ENCODE results near the gene CDC25B. TPM values are rescaled to one million over a fixed set of nuclear protein-coding genes. Genes with fewer than 3 reads are reported as not detected.

CDC25B gene
- total and polyA plus RNA-seq, 4 donors: 4.4 to 12.9 (median 9.2) TPM

DNA sequence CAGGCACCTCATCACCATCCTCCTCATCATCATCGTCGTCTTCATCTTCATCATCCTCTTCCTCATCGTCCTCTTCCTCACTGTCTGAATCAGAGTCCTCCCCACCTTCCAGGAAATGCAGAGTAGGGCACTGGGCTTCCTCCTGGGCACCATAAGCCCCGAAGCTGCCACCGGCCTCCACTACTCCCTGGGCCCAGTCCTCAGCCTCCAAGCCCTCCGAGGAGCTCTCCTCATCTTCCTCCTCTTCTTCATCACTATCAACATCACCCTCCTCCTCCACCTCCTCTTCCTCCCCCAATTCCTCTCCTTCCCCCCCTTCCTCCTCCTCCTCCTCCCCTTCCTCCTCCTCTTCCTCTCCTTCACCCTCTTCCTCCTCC, 11.3 kb upstream of the CDC25B start:
- no peak overlapping the region for H3K27ac ChIP-seq (ENCODE audit: low read depth in 1 of 2, low read length in 2 of 2)
- WGBS: 91% methylated on average over 6 of the region's 6 CpGs
- peaks cover 0 to 5% (median 0%) of the 10 kb centered on the region in 4 donors for H3K36me3 ChIP-seq (ENCODE audit: control insufficient read depth in 4 of 4, insufficient read depth in 3 of 4, low read depth in 1 of 4, low read length in 3 of 4)
- no peak for TF ChIP-seq HNF4G (IDR thresholded peaks at IDR 0.05)
- TF ChIP-seq, protein P1, sequence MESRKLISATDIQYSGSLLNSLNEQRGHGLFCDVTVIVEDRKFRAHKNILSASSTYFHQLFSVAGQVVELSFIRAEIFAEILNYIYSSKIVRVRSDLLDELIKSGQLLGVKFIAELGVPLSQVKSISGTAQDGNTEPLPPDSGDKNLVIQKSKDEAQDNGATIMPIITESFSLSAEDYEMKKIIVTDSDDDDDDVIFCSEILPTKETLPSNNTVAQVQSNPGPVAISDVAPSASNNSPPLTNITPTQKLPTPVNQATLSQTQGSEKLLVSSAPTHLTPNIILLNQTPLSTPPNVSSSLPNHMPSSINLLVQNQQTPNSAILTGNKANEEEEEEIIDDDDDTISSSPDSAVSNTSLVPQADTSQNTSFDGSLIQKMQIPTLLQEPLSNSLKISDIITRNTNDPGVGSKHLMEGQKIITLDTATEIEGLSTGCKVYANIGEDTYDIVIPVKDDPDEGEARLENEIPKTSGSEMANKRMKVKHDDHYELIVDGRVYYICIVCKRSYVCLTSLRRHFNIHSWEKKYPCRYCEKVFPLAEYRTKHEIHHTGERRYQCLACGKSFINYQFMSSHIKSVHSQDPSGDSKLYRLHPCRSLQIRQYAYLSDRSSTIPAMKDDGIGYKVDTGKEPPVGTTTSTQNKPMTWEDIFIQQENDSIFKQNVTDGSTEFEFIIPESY (IDR thresholded peaks at IDR 0.05): no peak
- no peak for TF ChIP-seq YY1 (IDR thresholded peaks at IDR 0.05)
- TF ChIP-seq RXRA (IDR thresholded peaks at IDR 0.05): no peak
- TF ChIP-seq RAD21 (IDR thresholded peaks at IDR 0.05): no peak
- no peak for TF ChIP-seq HNF4A (conservative IDR thresholded peaks at IDR 0.05)
- TF ChIP-seq GABPA (IDR thresholded peaks at IDR 0.05 in 1 of 2, conservative IDR thresholded peaks at IDR 0.05 in 1 of 2): no peak
- TF ChIP-seq JUND (IDR thresholded peaks at IDR 0.05): no peak
- TF ChIP-seq EGR1 (IDR thresholded peaks at IDR 0.05; ENCODE audit: low read depth in 2 of 2): no peak
- no peak for TF ChIP-seq FOXA2 (IDR thresholded peaks at IDR 0.05)
- no peak for DNase-seq (ENCODE audit: low spot score)
- no peak overlapping the region for H3K9ac ChIP-seq (ENCODE audit: low read depth in 1 of 2, low read length in 2 of 2)
- no peak overlapping the region for H3K4me3 ChIP-seq (ENCODE audit: low read depth in 1 of 3, low read length in 3 of 3)
- no peaks in the 10 kb centered on the region for H3K9me3 ChIP-seq (ENCODE audit: control insufficient read depth in 4 of 4, low read length in 3 of 4)
- H3K4me1 ChIP-seq (ENCODE audit: control insufficient read depth in 4 of 4, insufficient read depth in 4 of 4, low read length in 3 of 4): peaks cover 14 to 41% (median 31%) of the 10 kb centered on the region in 4 donors
- H3K27me3 ChIP-seq (ENCODE audit: control insufficient read depth in 4 of 4, insufficient read depth in 4 of 4, low read length in 3 of 4): no peaks in the 10 kb centered on the region

DNA sequence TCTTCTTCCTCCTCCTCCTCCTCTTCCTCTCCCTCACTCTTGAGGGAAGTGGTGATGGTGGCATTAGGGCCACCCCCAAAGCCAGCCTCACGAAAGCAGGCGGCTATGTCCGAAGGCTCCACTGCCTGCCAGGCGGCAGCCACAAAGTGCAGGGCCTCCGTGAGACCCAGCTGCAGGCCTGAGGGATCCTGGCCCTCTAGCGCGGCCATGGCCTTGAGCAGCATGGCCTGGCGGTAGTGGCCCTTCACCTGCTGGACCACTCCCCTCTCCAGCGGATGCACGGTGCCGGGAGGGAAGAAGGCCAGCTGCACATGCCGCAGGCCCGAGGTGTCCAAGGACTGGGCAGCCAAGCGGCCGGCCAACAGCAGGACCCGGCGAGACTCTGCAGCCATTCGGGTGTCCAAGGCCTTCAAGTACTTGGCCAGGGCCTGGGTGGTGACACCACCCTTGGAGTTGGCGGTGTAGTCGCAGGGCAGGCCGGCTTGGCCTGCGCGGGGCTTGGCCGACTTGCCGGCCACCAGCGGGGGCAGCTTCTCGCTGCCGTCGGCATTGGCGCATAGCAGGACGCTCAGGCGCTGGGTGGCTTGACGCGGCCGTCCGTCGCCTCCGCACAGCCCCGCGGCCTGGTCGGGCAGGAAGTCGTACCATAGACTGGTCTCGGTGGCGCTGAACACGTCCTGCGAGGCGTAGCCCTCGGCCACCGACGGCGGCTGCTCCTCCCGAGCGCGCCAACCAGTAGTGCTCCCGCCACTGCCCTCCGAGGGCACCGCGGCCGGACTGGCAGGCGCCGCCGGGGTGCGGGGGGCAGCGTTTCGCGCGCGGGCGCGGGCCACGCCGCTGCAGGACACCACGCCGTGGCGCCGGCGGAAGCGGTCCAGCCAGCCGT, 10.6 kb upstream of the CDC25B start:
- H3K4me3 ChIP-seq (ENCODE audit: low read depth in 1 of 3, low read length in 3 of 3): peak overlapping the region; percentile 76 to 89 (median 80)
- DNase-seq (ENCODE audit: low spot score): no peak
- TF ChIP-seq HNF4A (conservative IDR thresholded peaks at IDR 0.05) (no peak), FOXA1 (IDR thresholded peaks at IDR 0.05) (no peak), TAF1 (conservative IDR thresholded peaks at IDR 0.05) (no peak), RAD21 (IDR thresholded peaks at IDR 0.05) (no peak), RXRA (IDR thresholded peaks at IDR 0.05) (no peak), YY1 (IDR thresholded peaks at IDR 0.05) (no peak), FOXA2 (IDR thresholded peaks at IDR 0.05) (no peak), SP1 (IDR thresholded peaks at IDR 0.05) (no peak), HNF4G (IDR thresholded peaks at IDR 0.05) (no peak)
- TF ChIP-seq, protein P1 (IDR thresholded peaks at IDR 0.05): no peak
- TF ChIP-seq, protein P2, sequence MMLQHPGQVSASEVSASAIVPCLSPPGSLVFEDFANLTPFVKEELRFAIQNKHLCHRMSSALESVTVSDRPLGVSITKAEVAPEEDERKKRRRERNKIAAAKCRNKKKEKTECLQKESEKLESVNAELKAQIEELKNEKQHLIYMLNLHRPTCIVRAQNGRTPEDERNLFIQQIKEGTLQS (IDR thresholded peaks at IDR 0.05): no peak
- TF ChIP-seq, protein P3, sequence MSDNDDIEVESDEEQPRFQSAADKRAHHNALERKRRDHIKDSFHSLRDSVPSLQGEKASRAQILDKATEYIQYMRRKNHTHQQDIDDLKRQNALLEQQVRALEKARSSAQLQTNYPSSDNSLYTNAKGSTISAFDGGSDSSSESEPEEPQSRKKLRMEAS (IDR thresholded peaks at IDR 0.05): no peak
- TF ChIP-seq, protein P4, sequence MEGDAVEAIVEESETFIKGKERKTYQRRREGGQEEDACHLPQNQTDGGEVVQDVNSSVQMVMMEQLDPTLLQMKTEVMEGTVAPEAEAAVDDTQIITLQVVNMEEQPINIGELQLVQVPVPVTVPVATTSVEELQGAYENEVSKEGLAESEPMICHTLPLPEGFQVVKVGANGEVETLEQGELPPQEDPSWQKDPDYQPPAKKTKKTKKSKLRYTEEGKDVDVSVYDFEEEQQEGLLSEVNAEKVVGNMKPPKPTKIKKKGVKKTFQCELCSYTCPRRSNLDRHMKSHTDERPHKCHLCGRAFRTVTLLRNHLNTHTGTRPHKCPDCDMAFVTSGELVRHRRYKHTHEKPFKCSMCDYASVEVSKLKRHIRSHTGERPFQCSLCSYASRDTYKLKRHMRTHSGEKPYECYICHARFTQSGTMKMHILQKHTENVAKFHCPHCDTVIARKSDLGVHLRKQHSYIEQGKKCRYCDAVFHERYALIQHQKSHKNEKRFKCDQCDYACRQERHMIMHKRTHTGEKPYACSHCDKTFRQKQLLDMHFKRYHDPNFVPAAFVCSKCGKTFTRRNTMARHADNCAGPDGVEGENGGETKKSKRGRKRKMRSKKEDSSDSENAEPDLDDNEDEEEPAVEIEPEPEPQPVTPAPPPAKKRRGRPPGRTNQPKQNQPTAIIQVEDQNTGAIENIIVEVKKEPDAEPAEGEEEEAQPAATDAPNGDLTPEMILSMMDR (IDR thresholded peaks at IDR 0.05; ENCODE audit: low read depth, low read length, missing input control): no peak
- TF ChIP-seq, protein P5, sequence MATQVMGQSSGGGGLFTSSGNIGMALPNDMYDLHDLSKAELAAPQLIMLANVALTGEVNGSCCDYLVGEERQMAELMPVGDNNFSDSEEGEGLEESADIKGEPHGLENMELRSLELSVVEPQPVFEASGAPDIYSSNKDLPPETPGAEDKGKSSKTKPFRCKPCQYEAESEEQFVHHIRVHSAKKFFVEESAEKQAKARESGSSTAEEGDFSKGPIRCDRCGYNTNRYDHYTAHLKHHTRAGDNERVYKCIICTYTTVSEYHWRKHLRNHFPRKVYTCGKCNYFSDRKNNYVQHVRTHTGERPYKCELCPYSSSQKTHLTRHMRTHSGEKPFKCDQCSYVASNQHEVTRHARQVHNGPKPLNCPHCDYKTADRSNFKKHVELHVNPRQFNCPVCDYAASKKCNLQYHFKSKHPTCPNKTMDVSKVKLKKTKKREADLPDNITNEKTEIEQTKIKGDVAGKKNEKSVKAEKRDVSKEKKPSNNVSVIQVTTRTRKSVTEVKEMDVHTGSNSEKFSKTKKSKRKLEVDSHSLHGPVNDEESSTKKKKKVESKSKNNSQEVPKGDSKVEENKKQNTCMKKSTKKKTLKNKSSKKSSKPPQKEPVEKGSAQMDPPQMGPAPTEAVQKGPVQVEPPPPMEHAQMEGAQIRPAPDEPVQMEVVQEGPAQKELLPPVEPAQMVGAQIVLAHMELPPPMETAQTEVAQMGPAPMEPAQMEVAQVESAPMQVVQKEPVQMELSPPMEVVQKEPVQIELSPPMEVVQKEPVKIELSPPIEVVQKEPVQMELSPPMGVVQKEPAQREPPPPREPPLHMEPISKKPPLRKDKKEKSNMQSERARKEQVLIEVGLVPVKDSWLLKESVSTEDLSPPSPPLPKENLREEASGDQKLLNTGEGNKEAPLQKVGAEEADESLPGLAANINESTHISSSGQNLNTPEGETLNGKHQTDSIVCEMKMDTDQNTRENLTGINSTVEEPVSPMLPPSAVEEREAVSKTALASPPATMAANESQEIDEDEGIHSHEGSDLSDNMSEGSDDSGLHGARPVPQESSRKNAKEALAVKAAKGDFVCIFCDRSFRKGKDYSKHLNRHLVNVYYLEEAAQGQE (IDR thresholded peaks at IDR 0.05): no peak
- WGBS: 51% methylated on average over 79 of the region's 79 CpGs
- peak overlapping the region; percentile 62 to 72 for H3K27ac ChIP-seq (ENCODE audit: low read depth in 1 of 2, low read length in 2 of 2)
- H3K4me1 ChIP-seq (ENCODE audit: control insufficient read depth in 4 of 4, insufficient read depth in 4 of 4, low read length in 3 of 4): peaks cover 14 to 41% (median 30%) of the 10 kb centered on the region in 4 donors
- H3K9me3 ChIP-seq (ENCODE audit: control insufficient read depth in 4 of 4, low read length in 3 of 4): no peaks in the 10 kb centered on the region
- H3K27me3 ChIP-seq (ENCODE audit: control insufficient read depth in 4 of 4, insufficient read depth in 4 of 4, low read length in 3 of 4): no peaks in the 10 kb centered on the region
- no peak overlapping the region for H3K9ac ChIP-seq (ENCODE audit: low read depth in 1 of 2, low read length in 2 of 2)
- peaks cover 0 to 5% (median 0%) of the 10 kb centered on the region in 4 donors for H3K36me3 ChIP-seq (ENCODE audit: control insufficient read depth in 4 of 4, insufficient read depth in 3 of 4, low read depth in 1 of 4, low read length in 3 of 4)
